K562 (cell line): ENCODE measurements around the gene HTR1D. TPM values are rescaled to one million over a fixed set of nuclear protein-coding genes. Genes with fewer than 3 reads are reported as not detected.

ENCODE experiments used
- FOS ChIP-seq: IDR thresholded peaks from 3 replicates; pipeline ENCODE4 v1.6.1; 2011; ENCODE audit not compliant: insufficient read length; ENCODE audit errors: extremely low read depth
- FOXA3 ChIP-seq, 2 experiments: fragments of 450-650 bp in 1 of 2; sonication (generic) in 1 of 2; formaldehyde crosslinking; IDR thresholded peaks in 1 of 2; conservative IDR thresholded peaks in 1 of 2; 2 replicates each; pipeline versions ENCODE4 v1.4.0 to v1.8.0; 2020 to 2022; ENCODE audit warnings: mild to moderate bottlenecking in 2 of 2, missing genetic modification reagents in 1 of 2
- FOXK1 ChIP-seq: sonication (generic); formaldehyde crosslinking; IDR thresholded peaks from 2 replicates; pipeline ENCODE4 v1.8.0; 2022; ENCODE audit warnings: missing genetic modification reagents, mild to moderate bottlenecking, borderline replicate concordance
- FOXP1 ChIP-seq: sonication (generic); formaldehyde crosslinking; IDR thresholded peaks from 2 replicates; pipeline ENCODE4 v1.8.0; 2022; ENCODE audit warnings: mild to moderate bottlenecking, missing genetic modification reagents
- FOXP4 ChIP-seq: sonication (generic); formaldehyde crosslinking; IDR thresholded peaks from 2 replicates; pipeline ENCODE4 v1.8.0; 2022; ENCODE audit warnings: mild to moderate bottlenecking, missing genetic modification reagents, borderline replicate concordance
- GMEB1 ChIP-seq: fragments of 250-450 bp; sonication (Bioruptor Pico); IDR thresholded peaks from 2 replicates; pipeline ENCODE4 v1.4.0; 2020; ENCODE audit warnings: mild to moderate bottlenecking
- HDAC8 ChIP-seq: fragments of 450-650 bp; IDR thresholded peaks from 2 replicates; pipeline ENCODE4 v1.6.1; 2016; ENCODE audit warnings: mild to moderate bottlenecking, missing genetic modification characterization, moderate library complexity, missing compliant biosample characterization
- NR4A1 ChIP-seq, 2 experiments: fragments of 250-450 bp in 1 of 2; fragments of 450-650 bp in 1 of 2; sonication (Bioruptor Pico) in 1 of 2; IDR thresholded peaks; 2 replicates each; pipeline versions ENCODE4 v1.4.0 to v1.6.1; 2016 to 2020; ENCODE audit warnings: mild to moderate bottlenecking in 2 of 2, missing compliant biosample characterization in 1 of 2, missing genetic modification characterization in 1 of 2, moderate library complexity in 1 of 2
- POLR2AphosphoS5 ChIP-seq: IDR thresholded peaks from 2 replicates; pipeline ENCODE4 v1.6.1; 2011; ENCODE audit warnings: mild to moderate bottlenecking, low read depth, low read length, moderate library complexity; ENCODE audit not compliant: control insufficient read depth, insufficient read depth
- POLR3A ChIP-seq: IDR thresholded peaks from 2 replicates; pipeline ENCODE4 v1.6.1; 2011; ENCODE audit warnings: borderline replicate concordance, mild to moderate bottlenecking, moderate library complexity; ENCODE audit not compliant: insufficient read length, insufficient read depth; ENCODE audit errors: extremely low read depth
- RAD21 ChIP-seq, 2 experiments: fragments of 250-450 bp in 1 of 2; fragments of 450-650 bp in 1 of 2; sonication (Bioruptor Pico) in 1 of 2; formaldehyde crosslinking in 1 of 2; IDR thresholded peaks in 1 of 2; conservative IDR thresholded peaks in 1 of 2; 2 replicates each; pipeline versions ENCODE4 v1.4.0 to v1.8.0; 2020 to 2022; ENCODE audit warnings: mild to moderate bottlenecking in 2 of 2, moderate library complexity in 1 of 2
- SMARCA5 ChIP-seq: fragments of 450-650 bp; IDR thresholded peaks from 2 replicates; pipeline ENCODE4 v1.6.1; 2016
- STAG1 ChIP-seq: sonication (generic); formaldehyde crosslinking; IDR thresholded peaks from 2 replicates; pipeline ENCODE4 v1.5.0; 2020; ENCODE audit warnings: missing genetic modification reagents, borderline replicate concordance
- TAF15 ChIP-seq: fragments of 200-400 bp; formaldehyde crosslinking; IDR thresholded peaks from 2 replicates; pipeline ENCODE4 v1.6.1; 2017; ENCODE audit warnings: mild to moderate bottlenecking, low read depth, low read length, moderate library complexity
- TARDBP ChIP-seq: fragments of 450-650 bp; IDR thresholded peaks from 2 replicates; pipeline ENCODE4 v1.6.1; 2016
- ZFP91 ChIP-seq: sonication (generic); formaldehyde crosslinking; IDR thresholded peaks from 2 replicates; pipeline ENCODE4 v1.8.0; 2022; ENCODE audit warnings: mild to moderate bottlenecking, missing genetic modification reagents
- ZNF121 ChIP-seq: sonication (generic); formaldehyde crosslinking; conservative IDR thresholded peaks from 2 replicates; pipeline ENCODE4 v1.8.0; 2022; ENCODE audit warnings: missing genetic modification reagents
- polyA plus RNA-seq, 8 experiments: library from polyadenylated mRNA; depleted of rRNA in 4 of 8; stranded (reverse) in 5 of 8; unstranded in 3 of 8; fragments of >200 nt; fragmentation: Nextera tagmentation in 2 of 8; fragmentation: Illumina TruSeq in 1 of 8; extraction: Ambion mirVana in 2 of 8; extraction: Trizol in 1 of 8; gene quantifications; 2 replicates each; pipeline versions ENCODE4 v1.2.1 to v1.2.3, GENCODE V29; 2011 to 2014; ENCODE audit warnings: inconsistent platforms in 1 of 8, missing spikeins in 1 of 8
- total RNA-seq, 7 experiments: library from RNA; depleted of rRNA in 6 of 7; stranded (reverse); fragments of >200 nt in 6 of 7; fragmentation: Illumina TruSeq in 2 of 7; extraction: Trizol in 2 of 7; gene quantifications; 2 replicates each; pipeline versions ENCODE4 v1.2.1 to v1.2.3, GENCODE V29; 2011 to 2021; ENCODE audit warnings: low replicate concordance in 1 of 7
- TF ChIP-seq, protein P1 (sequence below): fragments of 250-450 bp; sonication (Bioruptor Pico); IDR thresholded peaks from 2 replicates; pipeline ENCODE4 v1.4.0; 2020; ENCODE audit warnings: mild to moderate bottlenecking, moderate library complexity
- TF ChIP-seq, protein P2 (sequence below): fragments of 450-650 bp; conservative IDR thresholded peaks from 2 replicates; pipeline ENCODE4 v1.6.1; 2016; ENCODE audit warnings: missing genetic modification characterization, low read depth, mild to moderate bottlenecking, control low read depth, missing compliant biosample characterization

The HTR1D gene
- total and polyA plus RNA-seq, 9 of the 15 experiments (the other 6 are each of a cell fraction or from before 2014, with no cell fraction given): 0.03 to 0.09 (median 0.04) TPM; not detected in 4

GRCh38 chr1:23178950-23179349, 38.4 kb downstream of the HTR1D start (continued):
- TF ChIP-seq TARDBP: no peak
- TF ChIP-seq STAG1: no peak
- TF ChIP-seq SMARCA5: 0 out of 2 replicates have a peak, but pooled peaks have one; percentile 2
- no peak for TF ChIP-seq POLR2AphosphoS5
- no peak for TF ChIP-seq NR4A1 (CRISPR knock-in tag; IDR thresholded peaks at IDR 0.05)
- no peak for TF ChIP-seq NR4A1 (tag; IDR thresholded peaks at IDR 0.05)
- TF ChIP-seq, protein P1, sequence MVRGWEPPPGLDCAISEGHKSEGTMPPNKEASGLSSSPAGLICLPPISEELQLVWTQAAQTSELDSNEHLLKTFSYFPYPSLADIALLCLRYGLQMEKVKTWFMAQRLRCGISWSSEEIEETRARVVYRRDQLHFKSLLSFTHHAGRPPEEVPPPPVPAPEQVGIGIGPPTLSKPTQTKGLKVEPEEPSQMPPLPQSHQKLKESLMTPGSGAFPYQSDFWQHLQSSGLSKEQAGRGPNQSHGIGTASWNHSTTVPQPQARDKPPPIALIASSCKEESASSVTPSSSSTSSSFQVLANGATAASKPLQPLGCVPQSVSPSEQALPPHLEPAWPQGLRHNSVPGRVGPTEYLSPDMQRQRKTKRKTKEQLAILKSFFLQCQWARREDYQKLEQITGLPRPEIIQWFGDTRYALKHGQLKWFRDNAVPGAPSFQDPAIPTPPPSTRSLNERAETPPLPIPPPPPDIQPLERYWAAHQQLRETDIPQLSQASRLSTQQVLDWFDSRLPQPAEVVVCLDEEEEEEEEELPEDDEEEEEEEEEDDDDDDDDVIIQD (CRISPR knock-in tag): no peak
- TF ChIP-seq GMEB1 (CRISPR knock-in tag): no peak
- TF ChIP-seq RAD21 (CRISPR knock-in tag; conservative IDR thresholded peaks at IDR 0.05 in 1 of 2, IDR thresholded peaks at IDR 0.05 in 1 of 2): peak in 1 of 2 experiments; percentile 6; a peak in 1 of 4 replicates
- no peak for TF ChIP-seq FOXP4 (CRISPR knock-in tag)
- no peak for TF ChIP-seq ZNF121 (CRISPR knock-in tag)
- no peak for TF ChIP-seq TAF15
- TF ChIP-seq FOXK1 (CRISPR knock-in tag): peak; percentile 67; the same call in 1 of the 2 replicates
- no peak for TF ChIP-seq POLR3A
- TF ChIP-seq FOXA3 (CRISPR knock-in tag; conservative IDR thresholded peaks at IDR 0.05 in 1 of 2, IDR thresholded peaks at IDR 0.05 in 1 of 2): peak in 1 of 2 experiments; percentile 87; a peak in 2 of 4 replicates
- TF ChIP-seq ZFP91 (CRISPR knock-in tag): no peak
- TF ChIP-seq FOS: no peak
- TF ChIP-seq FOXP1: no peak
- TF ChIP-seq, protein P2, sequence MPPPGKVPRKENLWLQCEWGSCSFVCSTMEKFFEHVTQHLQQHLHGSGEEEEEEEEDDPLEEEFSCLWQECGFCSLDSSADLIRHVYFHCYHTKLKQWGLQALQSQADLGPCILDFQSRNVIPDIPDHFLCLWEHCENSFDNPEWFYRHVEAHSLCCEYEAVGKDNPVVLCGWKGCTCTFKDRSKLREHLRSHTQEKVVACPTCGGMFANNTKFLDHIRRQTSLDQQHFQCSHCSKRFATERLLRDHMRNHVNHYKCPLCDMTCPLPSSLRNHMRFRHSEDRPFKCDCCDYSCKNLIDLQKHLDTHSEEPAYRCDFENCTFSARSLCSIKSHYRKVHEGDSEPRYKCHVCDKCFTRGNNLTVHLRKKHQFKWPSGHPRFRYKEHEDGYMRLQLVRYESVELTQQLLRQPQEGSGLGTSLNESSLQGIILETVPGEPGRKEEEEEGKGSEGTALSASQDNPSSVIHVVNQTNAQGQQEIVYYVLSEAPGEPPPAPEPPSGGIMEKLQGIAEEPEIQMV: no peak
- no peak for TF ChIP-seq HDAC8 (tag)
